ENCODE data around the gene COTL1. TPM values are rescaled to one million over a fixed set of nuclear protein-coding genes. Genes with fewer than 3 reads are reported as not detected.

The COTL1 gene
- total RNA-seq, 1 donor from 2014 or later = 152 TPM

Other genes with a start within 250 kb of the COTL1 start
- not detected in 2 replicates for gene ATP2C2, start 249.5 kb downstream of the COTL1 start, total RNA-seq
- 10.8 and 12.4 TPM in 2 replicates for gene MEAK7, start 113.4 kb downstream of the COTL1 start, total RNA-seq
- gene KLHL36, start 30.4 kb upstream of the COTL1 start, total RNA-seq = 49.6 and 62.2 TPM in 2 replicates
- 36.6 and 52.1 TPM in 2 replicates for gene USP10, start 81.9 kb upstream of the COTL1 start, total RNA-seq
- under 0.01 and 0.13 TPM in 2 replicates for gene CRISPLD2, start 201.9 kb upstream of the COTL1 start, total RNA-seq